A673 (cell line): Measurements from ENCODE around the gene KDELR3.

Experiments used
- EZH2 ChIP-seq: fragments of 200-600 bp; sonication (generic); IDR thresholded peaks from 2 replicates; pipeline ENCODE4 v1.6.1; 2017; ENCODE audit warnings: borderline replicate concordance, low read depth, mild to moderate bottlenecking, mixed read lengths, antibody characterized with exemption, low read length; ENCODE audit not compliant: poor library complexity, severe bottlenecking
- TF ChIP-seq, protein P1 (sequence below): fragments of 300-800, 200-600 bp; sonication (generic); conservative IDR thresholded peaks from 2 replicates; pipeline ENCODE4 v1.5.1; 2017; ENCODE audit warnings: low read depth, mild to moderate bottlenecking, antibody characterized with exemption, low read length, moderate library complexity, mixed read lengths

DNA sequence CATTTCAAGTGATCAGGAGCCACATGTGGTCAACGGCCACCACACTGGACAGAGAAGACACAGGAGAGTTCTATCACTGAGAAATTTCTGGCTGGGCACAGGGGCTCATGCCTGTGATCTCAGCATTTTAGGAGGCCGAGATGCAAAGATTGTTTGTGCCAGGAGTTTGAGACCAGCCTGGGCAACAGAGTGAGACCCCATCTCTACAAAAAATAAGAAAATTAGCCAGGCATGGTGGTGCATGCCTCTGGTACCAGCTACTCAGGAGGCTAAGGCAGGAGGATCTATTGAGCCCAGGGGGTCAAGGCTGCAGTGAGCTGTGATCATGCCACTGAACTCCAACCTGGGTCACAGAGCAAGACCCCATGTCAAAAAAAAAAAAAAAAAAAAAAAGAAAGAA, 39.2 kb upstream of the KDELR3 start:
- TF ChIP-seq, protein P1, sequence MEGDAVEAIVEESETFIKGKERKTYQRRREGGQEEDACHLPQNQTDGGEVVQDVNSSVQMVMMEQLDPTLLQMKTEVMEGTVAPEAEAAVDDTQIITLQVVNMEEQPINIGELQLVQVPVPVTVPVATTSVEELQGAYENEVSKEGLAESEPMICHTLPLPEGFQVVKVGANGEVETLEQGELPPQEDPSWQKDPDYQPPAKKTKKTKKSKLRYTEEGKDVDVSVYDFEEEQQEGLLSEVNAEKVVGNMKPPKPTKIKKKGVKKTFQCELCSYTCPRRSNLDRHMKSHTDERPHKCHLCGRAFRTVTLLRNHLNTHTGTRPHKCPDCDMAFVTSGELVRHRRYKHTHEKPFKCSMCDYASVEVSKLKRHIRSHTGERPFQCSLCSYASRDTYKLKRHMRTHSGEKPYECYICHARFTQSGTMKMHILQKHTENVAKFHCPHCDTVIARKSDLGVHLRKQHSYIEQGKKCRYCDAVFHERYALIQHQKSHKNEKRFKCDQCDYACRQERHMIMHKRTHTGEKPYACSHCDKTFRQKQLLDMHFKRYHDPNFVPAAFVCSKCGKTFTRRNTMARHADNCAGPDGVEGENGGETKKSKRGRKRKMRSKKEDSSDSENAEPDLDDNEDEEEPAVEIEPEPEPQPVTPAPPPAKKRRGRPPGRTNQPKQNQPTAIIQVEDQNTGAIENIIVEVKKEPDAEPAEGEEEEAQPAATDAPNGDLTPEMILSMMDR = no peak
- no peak for TF ChIP-seq EZH2
